ENCODE results near the gene IGF2BP3.

DNA sequence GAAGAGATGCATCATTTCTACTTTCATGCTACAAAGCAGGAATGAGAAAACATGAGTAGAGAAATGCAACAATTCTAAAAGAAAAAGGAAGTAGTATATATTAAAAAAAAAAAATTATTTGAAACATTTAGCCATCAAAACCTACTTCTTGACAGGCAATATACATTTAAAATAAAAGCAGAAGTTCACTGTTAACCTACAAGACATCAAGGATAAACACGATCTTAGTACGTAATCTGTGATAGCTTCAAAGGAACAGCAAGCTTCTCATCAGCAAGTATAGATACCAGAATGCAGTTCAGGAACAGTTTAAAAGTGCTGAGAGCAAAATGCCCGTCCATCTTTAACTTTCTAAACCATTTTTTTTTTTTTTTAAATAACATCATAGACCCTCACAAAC is 134.2 kb downstream of the IGF2BP3 start:
- TF ChIP-seq POLR2AphosphoS5 (IDR thresholded peaks at IDR 0.05) = no peak
- TF ChIP-seq, protein P1, sequence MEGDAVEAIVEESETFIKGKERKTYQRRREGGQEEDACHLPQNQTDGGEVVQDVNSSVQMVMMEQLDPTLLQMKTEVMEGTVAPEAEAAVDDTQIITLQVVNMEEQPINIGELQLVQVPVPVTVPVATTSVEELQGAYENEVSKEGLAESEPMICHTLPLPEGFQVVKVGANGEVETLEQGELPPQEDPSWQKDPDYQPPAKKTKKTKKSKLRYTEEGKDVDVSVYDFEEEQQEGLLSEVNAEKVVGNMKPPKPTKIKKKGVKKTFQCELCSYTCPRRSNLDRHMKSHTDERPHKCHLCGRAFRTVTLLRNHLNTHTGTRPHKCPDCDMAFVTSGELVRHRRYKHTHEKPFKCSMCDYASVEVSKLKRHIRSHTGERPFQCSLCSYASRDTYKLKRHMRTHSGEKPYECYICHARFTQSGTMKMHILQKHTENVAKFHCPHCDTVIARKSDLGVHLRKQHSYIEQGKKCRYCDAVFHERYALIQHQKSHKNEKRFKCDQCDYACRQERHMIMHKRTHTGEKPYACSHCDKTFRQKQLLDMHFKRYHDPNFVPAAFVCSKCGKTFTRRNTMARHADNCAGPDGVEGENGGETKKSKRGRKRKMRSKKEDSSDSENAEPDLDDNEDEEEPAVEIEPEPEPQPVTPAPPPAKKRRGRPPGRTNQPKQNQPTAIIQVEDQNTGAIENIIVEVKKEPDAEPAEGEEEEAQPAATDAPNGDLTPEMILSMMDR (IDR thresholded peaks at IDR 0.05) = no peak

All from breast epithelium (tissue), 3 donors.